OCI-LY1 (cell line): Measurements from ENCODE around the gene GMDS.

Source experiments
- H2AFZ ChIP-seq: fragments of 200-600 bp; sonication (generic), shearing (Covaris generic); 2 replicates; pipeline ENCODE4 v1.6.0; 2014; ENCODE audit warnings: antibody characterized with exemption, mild to moderate bottlenecking, low read length
- H3F3A ChIP-seq: fragments of 200-600 bp; sonication (generic), shearing (Covaris generic); 2 replicates; pipeline ENCODE4 v1.6.0; 2014; ENCODE audit warnings: mild to moderate bottlenecking, antibody characterized with exemption, low read length, moderate library complexity; ENCODE audit not compliant: insufficient read depth
- H3K27ac ChIP-seq: fragments of 200-600 bp; sonication (generic); 2 replicates; pipeline ENCODE4 v1.5.1; 2014; ENCODE audit warnings: low read length, mixed run types, mild to moderate bottlenecking, low read depth; ENCODE audit not compliant: poor library complexity, severe bottlenecking
- H3K27me3 ChIP-seq: fragments of 200-600 bp; sonication (generic); 2 replicates; pipeline ENCODE4 v1.6.0; 2014; ENCODE audit warnings: antibody characterized with exemption, mild to moderate bottlenecking, low read length, moderate library complexity; ENCODE audit not compliant: insufficient read depth
- H3K36me3 ChIP-seq: fragments of 200-600 bp; sonication (generic); 2 replicates; pipeline ENCODE4 v1.6.1; 2014; ENCODE audit warnings: mild to moderate bottlenecking, antibody characterized with exemption, low read length, moderate library complexity, mixed read lengths; ENCODE audit not compliant: insufficient read depth
- H3K4me1 ChIP-seq: fragments of 200-600 bp; sonication (generic); 2 replicates; pipeline ENCODE4 v1.5.1; 2014; ENCODE audit warnings: mild to moderate bottlenecking, low read length, moderate library complexity; ENCODE audit not compliant: insufficient read depth, severe bottlenecking
- H3K4me2 ChIP-seq: fragments of 200-600 bp; sonication (generic), shearing (Covaris generic); 2 replicates; pipeline ENCODE4 v1.6.1; 2014; ENCODE audit warnings: low read length
- H3K4me3 ChIP-seq: fragments of 200-600 bp; sonication (generic); 2 replicates; pipeline ENCODE4 v1.5.1; 2014; ENCODE audit warnings: low read length, low read depth, mild to moderate bottlenecking, mixed read lengths; ENCODE audit not compliant: poor library complexity, severe bottlenecking
- H3K79me2 ChIP-seq: fragments of 200-600 bp; shearing (Covaris generic); 2 replicates; pipeline ENCODE4 v1.6.1; 2016; ENCODE audit warnings: mixed run types, low read length, mixed read lengths; ENCODE audit not compliant: insufficient read depth
- H3K9ac ChIP-seq: fragments of 200-600 bp; sonication (generic), shearing (Covaris generic); 2 replicates; pipeline ENCODE4 v1.6.1; 2014; ENCODE audit warnings: mild to moderate bottlenecking, low read length, mixed read lengths
- H3K9me2 ChIP-seq: fragments of 200-600 bp; sonication (generic), shearing (Covaris generic); 2 replicates; pipeline ENCODE4 v1.6.1; 2014; ENCODE audit warnings: low read depth, mild to moderate bottlenecking, low read length, mixed read lengths
- H3K9me3 ChIP-seq: fragments of 200-600 bp; shearing (Covaris generic); 2 replicates; pipeline ENCODE4 v1.6.1; 2014; ENCODE audit warnings: low read length, mixed read lengths
- H4K20me1 ChIP-seq: fragments of 200-600 bp; sonication (generic), shearing (Covaris generic); 2 replicates; pipeline ENCODE4 v1.6.0; 2016; ENCODE audit warnings: mild to moderate bottlenecking, low read length; ENCODE audit not compliant: insufficient read depth
- CTCF ChIP-seq: fragments of 200-600 bp; sonication (generic), shearing (Covaris generic); IDR thresholded peaks from 2 replicates; pipeline ENCODE4 v1.5.1; 2017; ENCODE audit warnings: mild to moderate bottlenecking, antibody characterized with exemption, low read length, moderate library complexity, mixed read lengths
- EZH2 ChIP-seq: fragments of 200-600 bp; sonication (generic), shearing (Covaris generic); IDR thresholded peaks from 2 replicates; pipeline ENCODE4 v1.8.0; 2017; ENCODE audit warnings: borderline replicate concordance, mixed run types, mild to moderate bottlenecking, antibody characterized with exemption, low read length, moderate library complexity, mixed read lengths

The GMDS gene

GRCh38 chr6:2028457-2029038 lies 216.9 kb downstream of the GMDS start:
- no peak overlapping the region for H3K4me2 ChIP-seq
- H3K9me2 ChIP-seq = no peaks in the 10 kb centered on the region
- H2AFZ ChIP-seq = no peak overlapping the region
- no peaks in the 10 kb centered on the region for H3K79me2 ChIP-seq
- H3K4me1 ChIP-seq = no peaks in the 10 kb centered on the region
- H3K4me3 ChIP-seq = no peak overlapping the region
- no peaks in the 10 kb centered on the region for H3K27me3 ChIP-seq
- no peak overlapping the region for H3K9ac ChIP-seq
- no peak overlapping the region for H3K27ac ChIP-seq
- no peaks in the 10 kb centered on the region for H3K36me3 ChIP-seq
- H3F3A ChIP-seq = no peaks in the 10 kb centered on the region
- H4K20me1 ChIP-seq = no peaks in the 10 kb centered on the region
- no peak for TF ChIP-seq CTCF
- no peak for TF ChIP-seq EZH2
- H3K9me3 ChIP-seq = no peaks in the 10 kb centered on the region

GRCh38 chr6:2026133-2026532 lies 219.3 kb downstream of the GMDS start:
- no peak overlapping the region for H3K27ac ChIP-seq
- no peaks in the 10 kb centered on the region for H3K27me3 ChIP-seq
- H4K20me1 ChIP-seq = no peaks in the 10 kb centered on the region

GRCh38 chr6:2021713-2022125 lies 223.7 kb downstream of the GMDS start:
- TF ChIP-seq CTCF (no peak), EZH2 (no peak)

More at GRCh38 chr6:2026133-2026532, 219.3 kb downstream of the GMDS start:
- no peaks in the 10 kb centered on the region for H3K36me3 ChIP-seq
- no peak overlapping the region for H3K9ac ChIP-seq
- H3K79me2 ChIP-seq = no peaks in the 10 kb centered on the region
- H3F3A ChIP-seq = no peaks in the 10 kb centered on the region
- no peak overlapping the region for H2AFZ ChIP-seq
- H3K4me1 ChIP-seq = no peaks in the 10 kb centered on the region
- H3K9me3 ChIP-seq = no peaks in the 10 kb centered on the region
- no peaks in the 10 kb centered on the region for H3K9me2 ChIP-seq
- TF ChIP-seq EZH2 (no peak), CTCF (no peak)
- H3K4me3 ChIP-seq = no peak overlapping the region
- H3K4me2 ChIP-seq = no peak overlapping the region

More at GRCh38 chr6:2021713-2022125, 223.7 kb downstream of the GMDS start:
- Histone ChIP-seq H3K4me1 (no peaks in the 10 kb centered on the region), H3K27me3 (no peaks in the 10 kb centered on the region), H3K4me2 (no peak overlapping the region), H3K27ac (no peak overlapping the region), H3K36me3 (no peaks in the 10 kb centered on the region), H4K20me1 (no peaks in the 10 kb centered on the region), H3K9me3 (no peaks in the 10 kb centered on the region), H3K4me3 (no peak overlapping the region), H3F3A (no peaks in the 10 kb centered on the region), H3K79me2 (no peaks in the 10 kb centered on the region), H2AFZ (no peak overlapping the region), H3K9me2 (no peaks in the 10 kb centered on the region), H3K9ac (no peak overlapping the region)
